NB4 (cell line): ENCODE measurements around the gene HP1BP3.

Source experiments
- MYC ChIP-seq: IDR thresholded peaks from 2 replicates; pipeline ENCODE4 v1.6.1; 2011; ENCODE audit warnings: low read depth, low read length
- POLR2A ChIP-seq: IDR thresholded peaks from 2 replicates; pipeline ENCODE4 v1.6.1; 2011; ENCODE audit warnings: mild to moderate bottlenecking; ENCODE audit not compliant: insufficient read length; ENCODE audit errors: extremely low read depth
- TF ChIP-seq, protein P1 (sequence below): IDR thresholded peaks from one replicate; pipeline ENCODE4 v1.5.1; 2012; ENCODE audit warnings: low read depth, low read length

DNA sequence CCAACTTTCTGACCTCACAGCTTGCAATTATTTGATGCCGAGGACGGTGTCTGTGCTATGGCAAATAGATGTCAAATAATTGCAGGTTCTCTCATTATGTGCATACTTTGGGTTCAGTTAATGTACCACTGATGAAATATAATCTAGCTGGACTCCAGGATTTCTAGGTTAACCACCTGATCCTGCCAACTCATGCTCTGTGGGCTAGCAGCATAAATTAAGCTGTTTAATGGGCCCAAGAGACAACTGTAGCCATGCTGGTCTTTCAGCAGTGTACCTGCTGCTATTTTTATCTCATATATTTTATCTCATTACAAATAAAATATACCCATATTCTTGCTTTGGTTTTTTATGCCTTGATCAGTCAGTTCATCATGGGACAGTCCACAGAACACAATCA is 43.3 kb upstream of the HP1BP3 start:
- TF ChIP-seq, protein P1, sequence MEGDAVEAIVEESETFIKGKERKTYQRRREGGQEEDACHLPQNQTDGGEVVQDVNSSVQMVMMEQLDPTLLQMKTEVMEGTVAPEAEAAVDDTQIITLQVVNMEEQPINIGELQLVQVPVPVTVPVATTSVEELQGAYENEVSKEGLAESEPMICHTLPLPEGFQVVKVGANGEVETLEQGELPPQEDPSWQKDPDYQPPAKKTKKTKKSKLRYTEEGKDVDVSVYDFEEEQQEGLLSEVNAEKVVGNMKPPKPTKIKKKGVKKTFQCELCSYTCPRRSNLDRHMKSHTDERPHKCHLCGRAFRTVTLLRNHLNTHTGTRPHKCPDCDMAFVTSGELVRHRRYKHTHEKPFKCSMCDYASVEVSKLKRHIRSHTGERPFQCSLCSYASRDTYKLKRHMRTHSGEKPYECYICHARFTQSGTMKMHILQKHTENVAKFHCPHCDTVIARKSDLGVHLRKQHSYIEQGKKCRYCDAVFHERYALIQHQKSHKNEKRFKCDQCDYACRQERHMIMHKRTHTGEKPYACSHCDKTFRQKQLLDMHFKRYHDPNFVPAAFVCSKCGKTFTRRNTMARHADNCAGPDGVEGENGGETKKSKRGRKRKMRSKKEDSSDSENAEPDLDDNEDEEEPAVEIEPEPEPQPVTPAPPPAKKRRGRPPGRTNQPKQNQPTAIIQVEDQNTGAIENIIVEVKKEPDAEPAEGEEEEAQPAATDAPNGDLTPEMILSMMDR, result no peak
- TF ChIP-seq POLR2A (no peak), MYC (no peak)
